Hematopoietic multipotent progenitor cell treated with erythropoietin and hydrocortisone succinate and interleukin-3 and kit ligand, for 4 days (in vitro differentiated cells): Measurements from ENCODE around the gene SNAP23.

ENCODE experiments used
- DNase-seq: peaks from one replicate; pipeline ENCODE4 v3.0.0-alpha.2; 2015

Gene SNAP23

GRCh38 chr15:42495361-42496212 lies at the start of gene SNAP23:
TSS of gene SNAP23 (plus strand) at chr15:42495634. CDS start at chr15:42511847, 16,213 bp downstream.
- peak; percentile 95 for DNase-seq

GRCh38 chr15:42447599-42447998 lies 47.8 kb upstream of the SNAP23 start:
- no peak for DNase-seq

- no peak for DNase-seq
These were observed 47.2 kb upstream of the SNAP23 start for GRCh38 chr15:42448281-42448680.

GRCh38 chr15:42449770-42450424 lies 45.5 kb upstream of the SNAP23 start:
- no peak for DNase-seq

- DNase-seq, result no peak
These were observed 45.0 kb upstream of the SNAP23 start for GRCh38 chr15:42450425-42450790.

GRCh38 chr15:42453826-42454225 lies 41.6 kb upstream of the SNAP23 start:
- peak; percentile 4 for DNase-seq

GRCh38 chr15:42456531-42456930 lies 38.9 kb upstream of the SNAP23 start:
- DNase-seq, result no peak

GRCh38 chr15:42456971-42457370 lies 38.5 kb upstream of the SNAP23 start:
- DNase-seq, result no peak

- DNase-seq, result no peak
These were observed 37.7 kb upstream of the SNAP23 start for GRCh38 chr15:42457445-42458442.

- DNase-seq, result no peak
These were observed 34.2 kb upstream of the SNAP23 start for GRCh38 chr15:42461261-42461660.

- DNase-seq, result no peak
These were observed 29.7 kb upstream of the SNAP23 start for GRCh38 chr15:42465520-42466259.

- no peak for DNase-seq
These were observed 24.4 kb upstream of the SNAP23 start for GRCh38 chr15:42471002-42471401.

GRCh38 chr15:42474827-42475226 lies 20.6 kb upstream of the SNAP23 start:
- peak; percentile 68 for DNase-seq

- no peak for DNase-seq
These were observed 12.7 kb upstream of the SNAP23 start for GRCh38 chr15:42482701-42483100.

- no peak for DNase-seq
These were observed 11.8 kb upstream of the SNAP23 start for GRCh38 chr15:42483677-42484076.

GRCh38 chr15:42490291-42490670 lies 5.2 kb upstream of the SNAP23 start:
- DNase-seq, result peak; percentile 63

GRCh38 chr15:42490671-42491538 lies 4.5 kb upstream of the SNAP23 start, which contains the start of gene ZNF106:
TSS of gene ZNF106 (minus strand) at chr15:42491141. CDS start at chr15:42472289, 18,852 bp downstream.
- peak; percentile 96 for DNase-seq

- no peak for DNase-seq
These were observed 3.8 kb upstream of the SNAP23 start for GRCh38 chr15:42491539-42492225.

- DNase-seq, result peak; percentile 30
These were observed 1.8 kb upstream of the SNAP23 start for GRCh38 chr15:42493679-42494078.

GRCh38 chr15:42494998-42495360 lies 455 bp upstream of the SNAP23 start:
- DNase-seq, result peak; percentile 23
